ENCODE measurements around the gene CDC42BPB. TPM values are rescaled to one million over a fixed set of nuclear protein-coding genes. Genes with fewer than 3 reads are reported as not detected.

Gene CDC42BPB
- total RNA-seq, 1 experiment from 2014 or later = 84.4 TPM

- Histone ChIP-seq H3K27ac (ENCODE audit: low read length) (no peak overlapping the region), H3K4me1 (ENCODE audit: control insufficient read depth, insufficient read depth, low read length) (no peaks in the 10 kb centered on the region), H3K4me3 (ENCODE audit: low read depth in 2 of 2, low read length in 2 of 2) (no peak overlapping the region), H3K27me3 (ENCODE audit: control insufficient read depth, insufficient read depth, low read length) (no peaks in the 10 kb centered on the region), H3K36me3 (ENCODE audit: control insufficient read depth, insufficient read depth, low read length) (peaks cover 2% of the 10 kb centered on the region), H3K9me3 (ENCODE audit: control insufficient read depth, insufficient read depth, low read depth, low read length) (no peaks in the 10 kb centered on the region)
- POLR2A ChIA-PET = no interaction called here
- intact Hi-C loops (cut with micrococcal nuclease; ENCODE audit: unreplicated experiment) (no loop called here), in situ Hi-C loops (cut with HindIII; ENCODE audit: low pct_unique_long_range_greater_than_20kb, low sequenced_read_pairs) (no loop called here)
- CTCF ChIA-PET = no interaction called here
- DNase-seq (ENCODE audit: low read depth, low spot score) (no peak), ATAC-seq (no peak)
- TF ChIP-seq SIN3A (IDR thresholded peaks at IDR 0.05; ENCODE audit: borderline replicate concordance, insufficient read depth, low read depth, low read length) (no peak), POLR2AphosphoS5 (IDR thresholded peaks at IDR 0.05; ENCODE audit: low read depth, low read length) (no peak), REST (IDR thresholded peaks at IDR 0.05; ENCODE audit: insufficient read depth in 1 of 2, low read depth in 2 of 2, low read length in 1 of 2) (no peak), CTCF (IDR thresholded peaks at IDR 0.05) (no peak), TCF7L2 (IDR thresholded peaks at IDR 0.05; ENCODE audit: low read depth, low read length) (no peak)
- BruUV-seq (replicated peaks) = no TSS peak
Observed at GRCh38 chr14:102958461-102958860, 98.9 kb downstream of the CDC42BPB start.

- no peak overlapping the region for H3K27ac ChIP-seq (ENCODE audit: low read length)
- in situ Hi-C loops (cut with HindIII; ENCODE audit: low pct_unique_long_range_greater_than_20kb, low sequenced_read_pairs) (no loop called here), intact Hi-C loops (cut with micrococcal nuclease; ENCODE audit: unreplicated experiment) (no loop called here)
- H3K36me3 ChIP-seq (ENCODE audit: control insufficient read depth, insufficient read depth, low read length) = no peaks in the 10 kb centered on the region; the same call in none of the 2 replicates
- ChIA-PET CTCF (no interaction called here), POLR2A (no interaction called here)
- H3K27me3 ChIP-seq (ENCODE audit: control insufficient read depth, insufficient read depth, low read length) = no peaks in the 10 kb centered on the region
- no peaks in the 10 kb centered on the region for H3K4me1 ChIP-seq (ENCODE audit: control insufficient read depth, insufficient read depth, low read length)
- ATAC-seq (no peak), DNase-seq (ENCODE audit: low read depth, low spot score) (no peak)
- no peaks in the 10 kb centered on the region for H3K9me3 ChIP-seq (ENCODE audit: control insufficient read depth, insufficient read depth, low read depth, low read length)
- H3K4me3 ChIP-seq (ENCODE audit: low read depth in 2 of 2, low read length in 2 of 2) = no peak overlapping the region
- no peak for TF ChIP-seq REST (IDR thresholded peaks at IDR 0.05; ENCODE audit: insufficient read depth in 1 of 2, low read depth in 2 of 2, low read length in 1 of 2)
- TF ChIP-seq POLR2AphosphoS5 (IDR thresholded peaks at IDR 0.05; ENCODE audit: low read depth, low read length) = no peak
- no peak for TF ChIP-seq CTCF (IDR thresholded peaks at IDR 0.05)
- no peak for TF ChIP-seq TCF7L2 (IDR thresholded peaks at IDR 0.05; ENCODE audit: low read depth, low read length)
- TF ChIP-seq SIN3A (IDR thresholded peaks at IDR 0.05; ENCODE audit: borderline replicate concordance, insufficient read depth, low read depth, low read length) = no peak
- no TSS peak for BruUV-seq (replicated peaks)
Observed at GRCh38 chr14:102957222-102957621, 100.1 kb downstream of the CDC42BPB start.

Measured in Panc1 (cell line).